Neural cell (in vitro differentiated cells): ENCODE data around the gene PPM1G. TPM values are rescaled to one million over a fixed set of nuclear protein-coding genes. Genes with fewer than 3 reads are reported as not detected.

Source experiments
- H2AFZ ChIP-seq: fragments of 200-600, 300-800 bp; sonication (generic), shearing (Covaris generic); 2 replicates; pipeline ENCODE4 v1.6.0; 2014; ENCODE audit warnings: low read depth, mild to moderate bottlenecking, antibody characterized with exemption, low read length, moderate library complexity
- H3F3A ChIP-seq: fragments of 200-600 bp; shearing (Covaris generic); 2 replicates; pipeline ENCODE4 v1.6.1; 2016; ENCODE audit warnings: mild to moderate bottlenecking, moderate library complexity, mixed read lengths, antibody characterized with exemption, low read length; ENCODE audit not compliant: insufficient read depth, poor library complexity, severe bottlenecking
- H3K27ac ChIP-seq: fragments of 200-600, 300-800 bp; sonication (generic), shearing (Covaris generic); 2 replicates; pipeline ENCODE4 v1.5.1; 2014; ENCODE audit warnings: mild to moderate bottlenecking, low read length, moderate library complexity
- H3K27me3 ChIP-seq: fragments of 300-800, 200-600 bp; sonication (generic), shearing (Covaris generic); 2 replicates; pipeline ENCODE4 v1.6.0; 2014; ENCODE audit warnings: mild to moderate bottlenecking, low read depth, low read length, moderate library complexity; ENCODE audit not compliant: insufficient read depth
- H3K36me3 ChIP-seq: fragments of 300-800, 200-600 bp; sonication (generic), shearing (Covaris generic); 2 replicates; pipeline ENCODE4 v1.5.1; 2014; ENCODE audit warnings: mild to moderate bottlenecking, antibody characterized with exemption, low read length, moderate library complexity; ENCODE audit not compliant: insufficient read depth
- H3K4me2 ChIP-seq: fragments of 300-800, 200-600 bp; sonication (generic), shearing (Covaris generic); 2 replicates; pipeline ENCODE4 v1.6.0; 2014; ENCODE audit warnings: mild to moderate bottlenecking, low read length
- H3K4me3 ChIP-seq: fragments of 300-800, 200-600 bp; sonication (generic), shearing (Covaris generic); 2 replicates; pipeline ENCODE4 v1.5.1; 2014; ENCODE audit warnings: mild to moderate bottlenecking, low read length, moderate library complexity
- H3K79me2 ChIP-seq: fragments of 200-600 bp; shearing (Covaris generic); replicated peaks from 2 replicates; pipeline ENCODE4 v1.6.0; 2014; ENCODE audit warnings: mild to moderate bottlenecking, low read length, moderate library complexity; ENCODE audit not compliant: insufficient read depth
- H3K9ac ChIP-seq: fragments of 300-800, 200-600 bp; sonication (generic), shearing (Covaris generic); 2 replicates; pipeline ENCODE4 v1.6.1; 2016; ENCODE audit warnings: mild to moderate bottlenecking, low read length, mixed read lengths
- H3K9me2 ChIP-seq: fragments of 200-600 bp; shearing (Covaris generic); 2 replicates; pipeline ENCODE4 v1.6.1; 2016; ENCODE audit warnings: mild to moderate bottlenecking, low read length, mixed read lengths; ENCODE audit not compliant: insufficient read depth
- H3K9me3 ChIP-seq: fragments of 200-600, 300-800 bp; sonication (generic), shearing (Covaris generic); 2 replicates; pipeline ENCODE4 v1.6.1; 2016; ENCODE audit warnings: mild to moderate bottlenecking, mixed run types, low read length, moderate library complexity, mixed read lengths
- H4K20me1 ChIP-seq: fragments of 200-600 bp; shearing (Covaris generic); 2 replicates; pipeline ENCODE4 v1.6.1; 2016; ENCODE audit warnings: mild to moderate bottlenecking, mixed run types; ENCODE audit not compliant: insufficient read depth
- EP300 ChIP-seq: fragments of 450-650 bp; conservative IDR thresholded peaks from 2 replicates; pipeline ENCODE4 v1.6.1; 2014; ENCODE audit warnings: antibody characterized with exemption, mild to moderate bottlenecking, moderate library complexity; ENCODE audit not compliant: poor library complexity, severe bottlenecking
- EZH2 ChIP-seq: fragments of 200-600, 300-800 bp; shearing (Covaris generic), sonication (generic); IDR thresholded peaks from 2 replicates; pipeline ENCODE4 v1.6.1; 2014; ENCODE audit warnings: antibody characterized with exemption, low read length, borderline replicate concordance, mild to moderate bottlenecking; ENCODE audit not compliant: insufficient read depth, poor library complexity, severe bottlenecking
- MXI1 ChIP-seq: fragments of 450-650 bp; conservative IDR thresholded peaks from 2 replicates; pipeline ENCODE4 v1.6.1; 2014; ENCODE audit warnings: antibody characterized with exemption, mild to moderate bottlenecking; ENCODE audit not compliant: poor library complexity, severe bottlenecking
- POLR2AphosphoS5 ChIP-seq: IDR thresholded peaks from 2 replicates; pipeline ENCODE4 v1.6.1; 2012
- RAD21 ChIP-seq: fragments of 450-650 bp; conservative IDR thresholded peaks from 2 replicates; pipeline ENCODE4 v1.6.1; 2014; ENCODE audit warnings: antibody characterized with exemption, mild to moderate bottlenecking, moderate library complexity
- REST ChIP-seq: IDR thresholded peaks from 2 replicates; pipeline ENCODE4 v1.6.1; 2012; ENCODE audit warnings: borderline replicate concordance
- SMC3 ChIP-seq: fragments of 450-650 bp; conservative IDR thresholded peaks from 2 replicates; pipeline ENCODE4 v1.6.1; 2014; ENCODE audit warnings: antibody characterized with exemption, mild to moderate bottlenecking, moderate library complexity; ENCODE audit not compliant: poor library complexity
- TAF1 ChIP-seq: IDR thresholded peaks from 2 replicates; pipeline ENCODE4 v1.6.1; 2012; ENCODE audit warnings: low read depth
- polyA plus RNA-seq: library from polyadenylated mRNA; depleted of rRNA; stranded (reverse); fragments of >200 nt; gene quantifications from 2 replicates; pipeline ENCODE4 v1.2.3, GENCODE V29; 2014
- TF ChIP-seq, protein P1 (sequence below): fragments of 450-650 bp; IDR thresholded peaks from 2 replicates; pipeline ENCODE4 v1.5.1; 2014; ENCODE audit warnings: antibody characterized with exemption, mild to moderate bottlenecking, moderate library complexity; ENCODE audit not compliant: poor library complexity, severe bottlenecking

The PPM1G gene
- polyA plus RNA-seq, 1 donor from 2014 or later, result 107 TPM

GRCh38 chr2:27451095-27451494 is 41.7 kb upstream of the PPM1G start:
- Histone ChIP-seq H3K9ac (no peak overlapping the region), H3K4me3 (no peak overlapping the region), H3K9me3 (no peaks in the 10 kb centered on the region), H3K36me3 (no peaks in the 10 kb centered on the region), H4K20me1 (no peaks in the 10 kb centered on the region), H3K4me2 (no peak overlapping the region), H3K9me2 (no peaks in the 10 kb centered on the region), H2AFZ (no peak overlapping the region), H3K27me3 (no peaks in the 10 kb centered on the region), H3F3A (no peaks in the 10 kb centered on the region), H3K79me2 (no peaks in the 10 kb centered on the region), H3K27ac (no peak overlapping the region)
- TF ChIP-seq, protein P1, sequence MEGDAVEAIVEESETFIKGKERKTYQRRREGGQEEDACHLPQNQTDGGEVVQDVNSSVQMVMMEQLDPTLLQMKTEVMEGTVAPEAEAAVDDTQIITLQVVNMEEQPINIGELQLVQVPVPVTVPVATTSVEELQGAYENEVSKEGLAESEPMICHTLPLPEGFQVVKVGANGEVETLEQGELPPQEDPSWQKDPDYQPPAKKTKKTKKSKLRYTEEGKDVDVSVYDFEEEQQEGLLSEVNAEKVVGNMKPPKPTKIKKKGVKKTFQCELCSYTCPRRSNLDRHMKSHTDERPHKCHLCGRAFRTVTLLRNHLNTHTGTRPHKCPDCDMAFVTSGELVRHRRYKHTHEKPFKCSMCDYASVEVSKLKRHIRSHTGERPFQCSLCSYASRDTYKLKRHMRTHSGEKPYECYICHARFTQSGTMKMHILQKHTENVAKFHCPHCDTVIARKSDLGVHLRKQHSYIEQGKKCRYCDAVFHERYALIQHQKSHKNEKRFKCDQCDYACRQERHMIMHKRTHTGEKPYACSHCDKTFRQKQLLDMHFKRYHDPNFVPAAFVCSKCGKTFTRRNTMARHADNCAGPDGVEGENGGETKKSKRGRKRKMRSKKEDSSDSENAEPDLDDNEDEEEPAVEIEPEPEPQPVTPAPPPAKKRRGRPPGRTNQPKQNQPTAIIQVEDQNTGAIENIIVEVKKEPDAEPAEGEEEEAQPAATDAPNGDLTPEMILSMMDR, result no peak
- no peak for TF ChIP-seq POLR2AphosphoS5
- no peak for TF ChIP-seq TAF1
- no peak for TF ChIP-seq EZH2
- no peak for TF ChIP-seq EP300
- no peak for TF ChIP-seq RAD21
- TF ChIP-seq MXI1, result no peak

- Histone ChIP-seq H3K79me2 (no peaks in the 10 kb centered on the region), H3K9me2 (no peaks in the 10 kb centered on the region), H3K9ac (no peak overlapping the region), H3K4me3 (no peak overlapping the region), H3K27me3 (no peaks in the 10 kb centered on the region), H2AFZ (no peak overlapping the region), H3K27ac (no peak overlapping the region), H3K36me3 (no peaks in the 10 kb centered on the region), H3F3A (no peaks in the 10 kb centered on the region), H3K9me3 (no peaks in the 10 kb centered on the region), H3K4me2 (no peak overlapping the region), H4K20me1 (no peaks in the 10 kb centered on the region)
- TF ChIP-seq POLR2AphosphoS5, result no peak
Observed at GRCh38 chr2:27448381-27448780, 39.0 kb upstream of the PPM1G start.

DNA sequence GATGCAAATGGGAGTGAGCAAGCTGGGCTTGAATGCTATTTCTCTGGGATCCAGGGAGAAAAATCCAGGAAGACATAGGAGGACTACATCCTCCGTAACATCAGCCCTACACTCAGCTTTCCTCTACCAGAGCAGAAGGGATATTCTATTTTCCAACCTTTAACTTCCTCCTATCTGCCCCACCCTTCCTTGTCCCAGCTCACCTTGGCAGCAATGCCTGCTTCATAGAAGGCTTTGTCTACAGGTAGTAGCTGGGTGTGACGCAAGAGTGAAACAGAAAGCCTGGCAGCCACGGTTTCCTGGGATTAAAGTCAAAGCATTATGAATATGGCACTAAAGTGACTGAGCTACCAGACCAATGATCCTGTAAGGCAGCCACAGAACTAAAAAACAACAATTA is 36.7 kb upstream of the PPM1G start:
- Histone ChIP-seq H3K36me3 (no peaks in the 10 kb centered on the region), H2AFZ (no peak overlapping the region)

More for the DNA sequence above, 36.7 kb upstream of the PPM1G start:
- H3K9ac ChIP-seq, result no peak overlapping the region
- H3K27me3 ChIP-seq, result no peaks in the 10 kb centered on the region
- H3K9me2 ChIP-seq, result no peaks in the 10 kb centered on the region
- no peaks in the 10 kb centered on the region for H3K79me2 ChIP-seq
- no peak overlapping the region for H3K4me3 ChIP-seq
- no peak overlapping the region for H3K4me2 ChIP-seq
- no peaks in the 10 kb centered on the region for H4K20me1 ChIP-seq
- H3K9me3 ChIP-seq, result no peaks in the 10 kb centered on the region
- no peaks in the 10 kb centered on the region for H3F3A ChIP-seq
- H3K27ac ChIP-seq, result no peak overlapping the region
- TF ChIP-seq POLR2AphosphoS5 (no peak), TAF1 (no peak), SMC3 (no peak), RAD21 (no peak), REST (no peak), EZH2 (no peak), MXI1 (no peak)
- TF ChIP-seq, protein P1, result no peak
